Liver (tissue), 9 donors: Measurements from ENCODE around the gene TRAPPC12. TPM values are rescaled to one million over a fixed set of nuclear protein-coding genes. Genes with fewer than 3 reads are reported as not detected.

Source experiments
- DNase-seq: peaks from one replicate; pipeline ENCODE4 v3.0.0-alpha.2; 2017; ENCODE audit warnings: low spot score
- H3K27ac ChIP-seq, 2 donors: one replicate each; pipeline ENCODE4 v1.7.0; 2013; ENCODE audit warnings: inconsistent platforms in 2 of 2, low read length in 2 of 2, control low read depth in 1 of 2, low read depth in 1 of 2, mild to moderate bottlenecking in 1 of 2
- H3K27me3 ChIP-seq, 4 donors: one replicate each; pipeline versions ENCODE4 v1.6.1 to v1.7.0; 2013; ENCODE audit warnings: low read length in 3 of 4, inconsistent platforms in 1 of 4, mild to moderate bottlenecking in 1 of 4, moderate library complexity in 1 of 4; ENCODE audit not compliant: control insufficient read depth in 4 of 4, insufficient read depth in 4 of 4
- H3K36me3 ChIP-seq, 4 donors: one replicate each; pipeline versions ENCODE4 v1.6.1 to v1.7.0; 2013; ENCODE audit warnings: low read length in 3 of 4, mild to moderate bottlenecking in 3 of 4, low read depth in 1 of 4, moderate library complexity in 1 of 4; ENCODE audit not compliant: control insufficient read depth in 4 of 4, insufficient read depth in 3 of 4
- H3K4me1 ChIP-seq, 4 donors: one replicate each; pipeline versions ENCODE4 v1.6.1 to v1.7.0; 2013; ENCODE audit warnings: low read length in 3 of 4, mild to moderate bottlenecking in 3 of 4, moderate library complexity in 1 of 4; ENCODE audit not compliant: control insufficient read depth in 4 of 4, insufficient read depth in 4 of 4
- H3K4me3 ChIP-seq, 3 donors: one replicate each; pipeline versions ENCODE4 v1.6.1 to v1.7.0; 2013; ENCODE audit warnings: low read length in 3 of 3, control low read depth in 1 of 3, low read depth in 1 of 3, mild to moderate bottlenecking in 1 of 3
- H3K9ac ChIP-seq, 2 donors: one replicate each; pipeline ENCODE4 v1.7.0; 2013; ENCODE audit warnings: low read length in 2 of 2, mild to moderate bottlenecking in 2 of 2, moderate library complexity in 2 of 2, control low read depth in 1 of 2, low read depth in 1 of 2
- H3K9me3 ChIP-seq, 4 donors: one replicate each; pipeline versions ENCODE4 v1.6.1 to v1.7.0; 2013; ENCODE audit warnings: low read length in 3 of 4; ENCODE audit not compliant: control insufficient read depth in 4 of 4
- ATF3 ChIP-seq: IDR thresholded peaks from 2 replicates; pipeline ENCODE4 v1.6.1; 2016; ENCODE audit warnings: antibody characterized with exemption
- EGR1 ChIP-seq, 2 donors: IDR thresholded peaks; 2 replicates each; pipeline ENCODE4 v1.6.1; 2016 to 2018; ENCODE audit warnings: antibody characterized with exemption in 2 of 2, low read depth in 2 of 2
- FOXA1 ChIP-seq: IDR thresholded peaks from 2 replicates; pipeline ENCODE4 v1.6.1; 2016; ENCODE audit warnings: antibody characterized with exemption
- FOXA2 ChIP-seq: IDR thresholded peaks from 2 replicates; pipeline ENCODE4 v1.6.1; 2016; ENCODE audit warnings: antibody characterized with exemption
- HNF4G ChIP-seq: IDR thresholded peaks from 2 replicates; pipeline ENCODE4 v1.6.1; 2016; ENCODE audit warnings: antibody characterized with exemption
- JUND ChIP-seq, 2 donors: IDR thresholded peaks; 2 replicates each; pipeline ENCODE4 v1.6.1; 2016; ENCODE audit warnings: antibody characterized with exemption in 2 of 2
- MAX ChIP-seq: IDR thresholded peaks from 2 replicates; pipeline ENCODE4 v1.6.1; 2016; ENCODE audit warnings: antibody characterized with exemption
- NR2F2 ChIP-seq: IDR thresholded peaks from 2 replicates; pipeline ENCODE4 v1.6.1; 2016; ENCODE audit warnings: antibody characterized with exemption
- RAD21 ChIP-seq, 2 donors: IDR thresholded peaks; 2 replicates each; pipeline ENCODE4 v1.6.1; 2016; ENCODE audit warnings: antibody characterized with exemption in 2 of 2, mild to moderate bottlenecking in 2 of 2
- REST ChIP-seq: IDR thresholded peaks from 2 replicates; pipeline ENCODE4 v1.6.1; 2016; ENCODE audit warnings: antibody characterized with exemption, mild to moderate bottlenecking
- RXRA ChIP-seq, 2 donors: IDR thresholded peaks; 2 replicates each; pipeline ENCODE4 v1.6.1; 2017 to 2018; ENCODE audit warnings: antibody characterized with exemption in 2 of 2, mild to moderate bottlenecking in 1 of 2
- SP1 ChIP-seq: IDR thresholded peaks from 2 replicates; pipeline ENCODE4 v1.6.1; 2018; ENCODE audit warnings: antibody characterized with exemption, mild to moderate bottlenecking
- TAF1 ChIP-seq: conservative IDR thresholded peaks from 2 replicates; pipeline ENCODE4 v1.6.1; 2016; ENCODE audit warnings: antibody characterized with exemption, mild to moderate bottlenecking
- YY1 ChIP-seq: IDR thresholded peaks from 2 replicates; pipeline ENCODE4 v1.6.1; 2016; ENCODE audit warnings: antibody characterized with exemption, mild to moderate bottlenecking
- ZBTB33 ChIP-seq: IDR thresholded peaks from 2 replicates; pipeline ENCODE4 v1.6.1; 2016; ENCODE audit warnings: antibody characterized with exemption
- WGBS: extraction: QIAGEN DNeasy Blood & Tissue Kit; methylation state at CpG from one replicate; pipeline ENCODE4 v1.1.7; 2013; 5-methylcytosine and 5-hydroxymethylcytosine counted together
- polyA plus RNA-seq, 2 donors: library from polyadenylated mRNA; stranded (reverse) in 1 of 2; unstranded in 1 of 2; fragments of 200-250 nt in 1 of 2; fragments of >200 nt in 1 of 2; fragmentation: Nextera tagmentation in 1 of 2; extraction: Ambion mirVana in 1 of 2; gene quantifications; one replicate each; pipeline versions ENCODE4 v1.2.1 to v1.2.3, GENCODE V29; 2013 to 2015
- total RNA-seq, 2 donors: library from RNA; depleted of rRNA; stranded (reverse); fragments of >200 nt; gene quantifications; one replicate each; pipeline ENCODE4 v1.2.3, GENCODE V29; 2014
- donor health status: healthy.
- donor health status: healthy.
- donor health status: healthy.
- donor health status: healthy.
- donor health status: healthy.

TRAPPC12 gene
- total and polyA plus RNA-seq, 4 donors = 30.2 to 60.9 (median 39.7) TPM

GRCh38 chr2:3387644-3388411, 8.3 kb downstream of the TRAPPC12 start:
- Histone ChIP-seq H3K4me1 (no peaks in the 10 kb centered on the region), H3K27ac (no peak overlapping the region), H3K9me3 (no peaks in the 10 kb centered on the region), H3K27me3 (no peaks in the 10 kb centered on the region), H3K9ac (no peak overlapping the region), H3K36me3 (peaks cover 10 to 30% (median 23%) of the 10 kb centered on the region in 4 donors), H3K4me3 (no peak overlapping the region)
- TF ChIP-seq TAF1 = no peak
- no peak for TF ChIP-seq RAD21 (IDR thresholded peaks at IDR 0.05)
- 95% methylated on average over 89 of the region's 89 CpGs for WGBS
- DNase-seq = no peak

GRCh38 chr2:3388412-3388738, 8.9 kb downstream of the TRAPPC12 start:
- H3K4me1 ChIP-seq = no peaks in the 10 kb centered on the region
- TF ChIP-seq SP1 = no peak
- no peak for TF ChIP-seq RAD21 (IDR thresholded peaks at IDR 0.05)
- H3K27me3 ChIP-seq = no peaks in the 10 kb centered on the region
- H3K4me3 ChIP-seq = no peak overlapping the region
- H3K9ac ChIP-seq = no peak overlapping the region
- WGBS = 98% methylated on average over 31 of the region's 31 CpGs
- H3K9me3 ChIP-seq = no peaks in the 10 kb centered on the region
- no peak for DNase-seq
- H3K36me3 ChIP-seq = peaks cover 10 to 30% (median 23%) of the 10 kb centered on the region in 4 donors
- H3K27ac ChIP-seq = no peak overlapping the region

- Histone ChIP-seq H3K4me1 (no peaks in the 10 kb centered on the region), H3K27me3 (no peaks in the 10 kb centered on the region), H3K27ac (no peak overlapping the region), H3K9ac (no peak overlapping the region), H3K4me3 (no peak overlapping the region), H3K9me3 (no peaks in the 10 kb centered on the region), H3K36me3 (peaks cover 15 to 36% (median 23%) of the 10 kb centered on the region in 4 donors)
- DNase-seq = no peak
- 97% methylated on average over 29 of the region's 29 CpGs for WGBS
- TF ChIP-seq TAF1 = no peak
- TF ChIP-seq RXRA (IDR thresholded peaks at IDR 0.05) = no peak
- TF ChIP-seq YY1 = no peak
- TF ChIP-seq SP1 = no peak
- TF ChIP-seq HNF4G = no peak
- no peak for TF ChIP-seq NR2F2
- no peak for TF ChIP-seq JUND (IDR thresholded peaks at IDR 0.05)
- TF ChIP-seq ATF3 = no peak
Measured at GRCh38 chr2:3389193-3389592, 9.7 kb downstream of the TRAPPC12 start.

- Histone ChIP-seq H3K4me1 (no peaks in the 10 kb centered on the region), H3K4me3 (no peak overlapping the region), H3K36me3 (peaks cover 15 to 36% (median 23%) of the 10 kb centered on the region in 4 donors), H3K9ac (no peak overlapping the region), H3K9me3 (peaks cover 0 to 1% (median 0%) of the 10 kb centered on the region in 4 donors), H3K27me3 (no peaks in the 10 kb centered on the region), H3K27ac (no peak overlapping the region)
- no peak for TF ChIP-seq HNF4G
- no peak for TF ChIP-seq ZBTB33
- no peak for TF ChIP-seq MAX
- no peak for TF ChIP-seq RXRA (IDR thresholded peaks at IDR 0.05)
- TF ChIP-seq JUND (IDR thresholded peaks at IDR 0.05) = no peak
- TF ChIP-seq FOXA2 = no peak
- no peak for TF ChIP-seq YY1
- TF ChIP-seq EGR1 (IDR thresholded peaks at IDR 0.05; ENCODE audit: low read depth in 2 of 2) = no peak
- TF ChIP-seq SP1 = no peak
- TF ChIP-seq REST = no peak
- no peak for TF ChIP-seq NR2F2
- no peak for TF ChIP-seq FOXA1
- 98% methylated on average over 8 of the region's 8 CpGs for WGBS
- DNase-seq = no peak
Measured at GRCh38 chr2:3390041-3390440, 10.5 kb downstream of the TRAPPC12 start.
